ENCODE measurements around the gene SPEM1. TPM values are rescaled to one million over a fixed set of nuclear protein-coding genes. Genes with fewer than 3 reads are reported as not detected.

The SPEM1 gene
- total RNA-seq, 1 experiment from 2014 or later = 0.33 TPM

GRCh38 chr17:7382901-7383300, 37.2 kb upstream of the SPEM1 start:
- no peak for DNase-seq
- H3K14ac ChIP-seq (ENCODE audit: insufficient read depth, low read length) = no peak overlapping the region
- no peak overlapping the region for H2BK5ac ChIP-seq (ENCODE audit: insufficient read length, low read length)
- H3K9ac ChIP-seq (ENCODE audit: extremely low read depth, insufficient read length, low read length) = no peak overlapping the region
- no peak overlapping the region for H3K56ac ChIP-seq (ENCODE audit: insufficient read length, low read depth, low read length)
- Mint-ChIP-seq H3K4me1 (peaks cover 21 to 25% of the 10 kb centered on the region in 2 experiments), H3K27ac (no peak overlapping the region), H3K36me3 (ENCODE audit: insufficient read depth in 1 of 3, low read depth in 3 of 3) (peaks cover 7 to 25% (median 24%) of the 10 kb centered on the region in 3 experiments; a peak in 6 of 7 replicates), H3K27me3 (ENCODE audit: low read depth) (peaks cover 48% of the 10 kb centered on the region), H3K4me3 (peak overlapping the region in 1 of 2 experiments; percentile 28; a peak in 1 of 5 replicates), H3K9me3 (peaks cover 5 to 7% of the 10 kb centered on the region in 2 experiments)
- TF ChIP-seq, protein P1, sequence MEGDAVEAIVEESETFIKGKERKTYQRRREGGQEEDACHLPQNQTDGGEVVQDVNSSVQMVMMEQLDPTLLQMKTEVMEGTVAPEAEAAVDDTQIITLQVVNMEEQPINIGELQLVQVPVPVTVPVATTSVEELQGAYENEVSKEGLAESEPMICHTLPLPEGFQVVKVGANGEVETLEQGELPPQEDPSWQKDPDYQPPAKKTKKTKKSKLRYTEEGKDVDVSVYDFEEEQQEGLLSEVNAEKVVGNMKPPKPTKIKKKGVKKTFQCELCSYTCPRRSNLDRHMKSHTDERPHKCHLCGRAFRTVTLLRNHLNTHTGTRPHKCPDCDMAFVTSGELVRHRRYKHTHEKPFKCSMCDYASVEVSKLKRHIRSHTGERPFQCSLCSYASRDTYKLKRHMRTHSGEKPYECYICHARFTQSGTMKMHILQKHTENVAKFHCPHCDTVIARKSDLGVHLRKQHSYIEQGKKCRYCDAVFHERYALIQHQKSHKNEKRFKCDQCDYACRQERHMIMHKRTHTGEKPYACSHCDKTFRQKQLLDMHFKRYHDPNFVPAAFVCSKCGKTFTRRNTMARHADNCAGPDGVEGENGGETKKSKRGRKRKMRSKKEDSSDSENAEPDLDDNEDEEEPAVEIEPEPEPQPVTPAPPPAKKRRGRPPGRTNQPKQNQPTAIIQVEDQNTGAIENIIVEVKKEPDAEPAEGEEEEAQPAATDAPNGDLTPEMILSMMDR (conservative IDR thresholded peaks at IDR 0.05) = no peak
- H2BK15ac ChIP-seq (ENCODE audit: low read depth, low read length) = no peak overlapping the region
- no CpG with 5 or more reads among the region's 10 CpGs for WGBS (ENCODE audit: extremely low coverage, insufficient read length, low lambda C conversion rate)
- H3K79me2 ChIP-seq (ENCODE audit: insufficient read depth, low read length) = no peaks in the 10 kb centered on the region
- no peak overlapping the region for H4K8ac ChIP-seq (replicated peaks; ENCODE audit: insufficient read length, low read depth, low read length)
- H2BK20ac ChIP-seq (ENCODE audit: low read depth, low read length, poor library complexity, severe bottlenecking) = no peak overlapping the region
- no peak overlapping the region for H3K18ac ChIP-seq (ENCODE audit: insufficient read length, low read depth, low read length)
- no peak overlapping the region for H2BK120ac ChIP-seq (ENCODE audit: low read depth, low read length, poor library complexity, severe bottlenecking)
- H3K4me1 ChIP-seq (ENCODE audit: insufficient read depth, low read length) = no peaks in the 10 kb centered on the region
- H3K9me3 ChIP-seq (ENCODE audit: control insufficient read depth, low read depth, low read length) = no peaks in the 10 kb centered on the region
- H3K4me2 ChIP-seq (ENCODE audit: insufficient read depth, insufficient read length, low read length) = no peak overlapping the region
- no peak overlapping the region for H2AFZ ChIP-seq (ENCODE audit: low read length)
- no peak overlapping the region for H2AK5ac ChIP-seq (ENCODE audit: insufficient read length, low read length)
- H3K4ac ChIP-seq (ENCODE audit: low read depth, low read length) = no peak overlapping the region
- no peak overlapping the region for H4K91ac ChIP-seq (ENCODE audit: insufficient read length, low read depth, low read length)
- no peaks in the 10 kb centered on the region for H4K20me1 ChIP-seq (ENCODE audit: control insufficient read depth, insufficient read depth, insufficient read length)
- no peak overlapping the region for H3K23ac ChIP-seq (ENCODE audit: insufficient read length, low read depth, low read length)
- H3K27me3 ChIP-seq (ENCODE audit: insufficient read depth, low read length) = peaks cover 11% of the 10 kb centered on the region; the same call in 1 of the 2 replicates
- H4K5ac ChIP-seq (ENCODE audit: insufficient read length, low read depth, low read length) = no peak overlapping the region
- peaks cover 17% of the 10 kb centered on the region for H3K23me2 ChIP-seq (ENCODE audit: insufficient read length, low read depth, low read length, poor library complexity, severe bottlenecking)
- no peak overlapping the region for H3K27ac ChIP-seq (ENCODE audit: insufficient read length, low read depth, low read length)
- H2BK12ac ChIP-seq (ENCODE audit: insufficient read length, low read depth, low read length) = no peak overlapping the region
- H3T11ph ChIP-seq (ENCODE audit: low read length) = no peak overlapping the region
- no peaks in the 10 kb centered on the region for H3K79me1 ChIP-seq (ENCODE audit: insufficient read depth, low read depth, low read length, poor library complexity, severe bottlenecking)
